ENCODE measurements around the gene KDM2B.

DNA sequence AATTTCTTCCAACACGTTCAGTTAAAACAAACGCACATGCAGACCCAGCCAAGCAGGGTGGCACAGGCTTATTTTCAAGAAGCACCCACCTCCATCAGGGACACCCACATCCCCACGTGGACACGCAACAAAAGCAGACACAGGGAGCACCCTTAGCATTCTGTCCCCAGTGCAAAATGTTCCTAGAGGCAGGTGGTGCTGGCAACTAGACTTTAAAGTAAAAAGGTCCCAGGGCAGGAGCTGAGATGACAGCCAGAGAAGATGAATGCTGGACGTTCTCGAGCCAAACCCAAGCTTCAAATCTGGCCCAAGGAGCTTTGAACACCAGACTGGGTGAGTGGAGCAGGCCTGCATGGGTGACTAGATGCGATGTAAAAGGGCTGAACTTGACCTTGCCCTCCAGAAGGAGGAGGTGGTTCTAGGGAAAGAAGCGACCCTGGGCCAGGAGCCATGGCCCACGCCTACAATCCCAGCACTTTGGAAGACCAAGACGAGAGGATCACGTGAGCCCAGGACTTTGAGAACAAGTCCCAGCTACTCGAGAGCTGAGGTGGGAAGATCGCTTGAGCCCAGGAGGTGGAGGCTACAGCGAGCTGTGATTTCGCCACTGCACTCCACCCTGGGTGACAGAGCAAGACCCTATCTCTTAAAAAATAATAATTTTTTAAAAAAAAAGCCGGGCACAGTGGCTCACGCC lies 47.3 kb downstream of the KDM2B start:
- TF ChIP-seq, protein P1, sequence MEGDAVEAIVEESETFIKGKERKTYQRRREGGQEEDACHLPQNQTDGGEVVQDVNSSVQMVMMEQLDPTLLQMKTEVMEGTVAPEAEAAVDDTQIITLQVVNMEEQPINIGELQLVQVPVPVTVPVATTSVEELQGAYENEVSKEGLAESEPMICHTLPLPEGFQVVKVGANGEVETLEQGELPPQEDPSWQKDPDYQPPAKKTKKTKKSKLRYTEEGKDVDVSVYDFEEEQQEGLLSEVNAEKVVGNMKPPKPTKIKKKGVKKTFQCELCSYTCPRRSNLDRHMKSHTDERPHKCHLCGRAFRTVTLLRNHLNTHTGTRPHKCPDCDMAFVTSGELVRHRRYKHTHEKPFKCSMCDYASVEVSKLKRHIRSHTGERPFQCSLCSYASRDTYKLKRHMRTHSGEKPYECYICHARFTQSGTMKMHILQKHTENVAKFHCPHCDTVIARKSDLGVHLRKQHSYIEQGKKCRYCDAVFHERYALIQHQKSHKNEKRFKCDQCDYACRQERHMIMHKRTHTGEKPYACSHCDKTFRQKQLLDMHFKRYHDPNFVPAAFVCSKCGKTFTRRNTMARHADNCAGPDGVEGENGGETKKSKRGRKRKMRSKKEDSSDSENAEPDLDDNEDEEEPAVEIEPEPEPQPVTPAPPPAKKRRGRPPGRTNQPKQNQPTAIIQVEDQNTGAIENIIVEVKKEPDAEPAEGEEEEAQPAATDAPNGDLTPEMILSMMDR (IDR thresholded peaks at IDR 0.05): no peak
- TF ChIP-seq POLR2A (IDR thresholded peaks at IDR 0.05): no peak

Measured in esophagus squamous epithelium (tissue), 4 donors.